Pancreas (tissue), 10 donors: ENCODE measurements around the gene TSC22D3. TPM values are rescaled to one million over a fixed set of nuclear protein-coding genes. Genes with fewer than 3 reads are reported as not detected.

Experiments
- ATAC-seq, 4 donors: fragments of 200-7000 bp; cut with Tn5 transposase; one replicate each; pipeline versions ENCODE4 v1.8.0 to v1.9.1; 2020; ENCODE audit warnings: mild to moderate bottlenecking in 4 of 4, moderate library complexity in 4 of 4
- DNase-seq, 6 donors: peaks; one replicate each; pipeline ENCODE4 v3.0.0-alpha.2; 2020
- FAIRE-seq: peaks from 2 replicates; lab custom pipeline; 2012; peaks lifted over from hg19 to GRCh38; lab: Jason Lieb, UNC
- H3K27ac ChIP-seq, 4 donors: fragments of 200-600 bp; sonication (generic); 1 replicate in 3 of 4; 2 replicates in 1 of 4; pipeline versions ENCODE4 v1.5.0 to v1.8.0; 2020
- H3K27me3 ChIP-seq, 4 donors: fragments of 200-600 bp; one replicate each; pipeline ENCODE4 v1.8.0; 2021
- H3K36me3 ChIP-seq, 3 donors: fragments of 200-600 bp; sonication (generic) in 1 of 3; one replicate each; pipeline versions ENCODE4 v1.5.0 to v1.8.0; 2020 to 2021
- H3K4me1 ChIP-seq, 3 donors: fragments of 200-600 bp; one replicate each; pipeline ENCODE4 v1.8.0; 2021
- H3K4me3 ChIP-seq, 4 donors: fragments of 200-600 bp; sonication (generic) in 2 of 4; one replicate each; pipeline versions ENCODE4 v1.5.0 to v1.8.0; 2020 to 2021
- H3K9me3 ChIP-seq, 4 donors: fragments of 200-600 bp; one replicate each; pipeline ENCODE4 v1.8.0; 2021
- WGBS, 2 donors: extraction: QIAGEN DNeasy Blood & Tissue Kit; methylation state at CpG; one replicate each; pipeline ENCODE4 v1.1.7; 2013; 5-methylcytosine and 5-hydroxymethylcytosine counted together
- intact Hi-C, 3 donors: fragments of 100-400 bp; cut with DNase I; formaldehyde crosslinking; loops; one replicate each; pipeline versions ENCODE4 v1.11.1 to v1.14.2; 2022
- polyA plus RNA-seq, 2 donors: library from polyadenylated mRNA; stranded (reverse); fragments of 200-250 nt; gene quantifications; one replicate each; pipeline ENCODE4 v1.2.3, GENCODE V29; 2013
- total RNA-seq, 6 donors: library from RNA; stranded (reverse); fragmentation: NEBNext Ultra II Directional in 4 of 6; extraction: Animal tissue kit (Norgen Biotek cat#: 25700) in 4 of 6; gene quantifications; one replicate each; pipeline versions ENCODE4 v1.2.1 to v1.2.4, GENCODE V29; 2021 to 2023
- TF ChIP-seq, protein P1 (sequence below), 4 donors: fragments of 200-600 bp; sonication (generic) in 3 of 4; IDR thresholded peaks; one replicate each; pipeline versions ENCODE4 v1.5.0 to v1.8.0; 2021; ENCODE audit warnings: antibody characterized with exemption in 4 of 4
- donor health status: healthy with polysubstance abuse.
- donor health status: DM: no; HTN: no; CAD: no; lungs with moderate emphysema.
- donor health status: DM: no; HTN: no; CAD: no.
- donor health status: control.
- donor health status: control.
- donor health status: Bipolar disorder and iron deficiency.
- donor health status: DM: yes; HTN: yes; CAD: no.
- donor health status: DM: no; HTN: no; CAD: no.
- donor health status: DM: no; HTN: no; CAD: no.
- donor health status: DM: yes; HTN: yes; CAD: no.

Gene TSC22D3
- total and polyA plus RNA-seq, 8 donors, result 12.8 to 86.6 (median 47.3) TPM

- ATAC-seq (no peak), DNase-seq (no peak), FAIRE-seq (no peak)
- WGBS, 2 donors, result 81 to 83% methylated on average over 3 of the region's 3 CpGs
- Histone ChIP-seq H3K4me3 (no peak overlapping the region), H3K4me1 (peaks cover 0 to 11% (median 0%) of the 10 kb centered on the region in 3 donors), H3K9me3 (no peaks in the 10 kb centered on the region), H3K27me3 (no peaks in the 10 kb centered on the region), H3K36me3 (no peaks in the 10 kb centered on the region), H3K27ac (no peak overlapping the region)
- TF ChIP-seq, protein P1, sequence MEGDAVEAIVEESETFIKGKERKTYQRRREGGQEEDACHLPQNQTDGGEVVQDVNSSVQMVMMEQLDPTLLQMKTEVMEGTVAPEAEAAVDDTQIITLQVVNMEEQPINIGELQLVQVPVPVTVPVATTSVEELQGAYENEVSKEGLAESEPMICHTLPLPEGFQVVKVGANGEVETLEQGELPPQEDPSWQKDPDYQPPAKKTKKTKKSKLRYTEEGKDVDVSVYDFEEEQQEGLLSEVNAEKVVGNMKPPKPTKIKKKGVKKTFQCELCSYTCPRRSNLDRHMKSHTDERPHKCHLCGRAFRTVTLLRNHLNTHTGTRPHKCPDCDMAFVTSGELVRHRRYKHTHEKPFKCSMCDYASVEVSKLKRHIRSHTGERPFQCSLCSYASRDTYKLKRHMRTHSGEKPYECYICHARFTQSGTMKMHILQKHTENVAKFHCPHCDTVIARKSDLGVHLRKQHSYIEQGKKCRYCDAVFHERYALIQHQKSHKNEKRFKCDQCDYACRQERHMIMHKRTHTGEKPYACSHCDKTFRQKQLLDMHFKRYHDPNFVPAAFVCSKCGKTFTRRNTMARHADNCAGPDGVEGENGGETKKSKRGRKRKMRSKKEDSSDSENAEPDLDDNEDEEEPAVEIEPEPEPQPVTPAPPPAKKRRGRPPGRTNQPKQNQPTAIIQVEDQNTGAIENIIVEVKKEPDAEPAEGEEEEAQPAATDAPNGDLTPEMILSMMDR (IDR thresholded peaks at IDR 0.05), result no peak
- intact Hi-C loops, result no loop called here
Observed at GRCh38 chrX:107752714-107753113, 22.9 kb downstream of the TSC22D3 start.

DNA sequence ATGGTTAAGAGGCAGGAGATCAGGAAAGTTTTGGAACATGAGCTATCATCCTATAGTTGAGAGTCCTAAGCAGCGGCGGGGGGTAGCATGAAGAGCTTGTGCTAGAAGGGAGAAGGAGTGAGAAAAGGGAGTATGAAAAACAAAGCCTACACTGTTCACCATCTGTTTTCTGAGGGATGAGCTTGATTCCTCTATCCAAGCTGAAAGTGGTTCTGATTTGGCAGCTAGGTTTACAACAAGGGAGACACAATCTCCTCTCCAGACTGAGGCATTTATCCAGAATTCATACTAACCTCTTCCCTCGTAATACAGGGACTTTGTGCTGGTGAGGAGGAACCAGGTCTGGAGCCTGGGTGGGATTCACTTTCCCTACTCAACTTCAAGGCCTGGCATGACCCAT, 23.5 kb downstream of the TSC22D3 start:
- H3K4me3 ChIP-seq, result no peak overlapping the region
- H3K27me3 ChIP-seq, result no peaks in the 10 kb centered on the region
- H3K36me3 ChIP-seq, result no peaks in the 10 kb centered on the region
- intact Hi-C loops, result no loop called here
- no peak for DNase-seq
- FAIRE-seq, result no peak
- TF ChIP-seq, protein P1 (IDR thresholded peaks at IDR 0.05), result no peak
- H3K9me3 ChIP-seq, result no peaks in the 10 kb centered on the region
- 88 to 89% methylated on average over 3 of the region's 3 CpGs for WGBS, 2 donors
- no peak for ATAC-seq
- H3K4me1 ChIP-seq, result peaks cover 0 to 11% (median 0%) of the 10 kb centered on the region in 3 donors
- no peak overlapping the region for H3K27ac ChIP-seq

- FAIRE-seq (no peak), ATAC-seq (no peak), DNase-seq (no peak)
- TF ChIP-seq, protein P1 (IDR thresholded peaks at IDR 0.05), result no peak
- WGBS, 2 donors, result 83 to 89% methylated on average over 7 of the region's 7 CpGs
- Histone ChIP-seq H3K4me1 (peaks cover 0 to 8% (median 0%) of the 10 kb centered on the region in 3 donors), H3K9me3 (no peaks in the 10 kb centered on the region), H3K4me3 (no peak overlapping the region), H3K36me3 (no peaks in the 10 kb centered on the region), H3K27me3 (no peaks in the 10 kb centered on the region), H3K27ac (no peak overlapping the region)
- intact Hi-C loops, result no loop called here
Observed at GRCh38 chrX:107750861-107751445, 24.6 kb downstream of the TSC22D3 start.

- WGBS, 2 donors, result 97% methylated on average over 6 of the region's 6 CpGs
- ATAC-seq, result no peak
Observed at GRCh38 chrX:107750263-107750662, 25.3 kb downstream of the TSC22D3 start.

GRCh38 chrX:107748506-107748905, 27.1 kb downstream of the TSC22D3 start:
- ATAC-seq, result no peak
- H3K27me3 ChIP-seq, result no peaks in the 10 kb centered on the region
- FAIRE-seq, result no peak
- no peak overlapping the region for H3K27ac ChIP-seq
- no peak for DNase-seq
- WGBS, 2 donors, result 60 to 66% methylated on average over 6 of the region's 6 CpGs
- H3K4me3 ChIP-seq, result no peak overlapping the region
- peaks cover 0 to 4% (median 0%) of the 10 kb centered on the region in 3 donors for H3K4me1 ChIP-seq
- TF ChIP-seq, protein P1 (IDR thresholded peaks at IDR 0.05), result no peak
- no peaks in the 10 kb centered on the region for H3K9me3 ChIP-seq
- intact Hi-C loops, result no loop called here
- H3K36me3 ChIP-seq, result no peaks in the 10 kb centered on the region

More at GRCh38 chrX:107750263-107750662, 25.3 kb downstream of the TSC22D3 start:
- Histone ChIP-seq H3K27me3 (no peaks in the 10 kb centered on the region), H3K27ac (no peak overlapping the region), H3K4me3 (no peak overlapping the region), H3K36me3 (no peaks in the 10 kb centered on the region), H3K4me1 (peaks cover 0 to 3% (median 0%) of the 10 kb centered on the region in 3 donors), H3K9me3 (no peaks in the 10 kb centered on the region)
- TF ChIP-seq, protein P1 (IDR thresholded peaks at IDR 0.05), result no peak
- intact Hi-C loops, result no loop called here
- FAIRE-seq (no peak), DNase-seq (no peak)
